ENCODE results near the gene SDE2.

GRCh38 chr1:225954753-225955152 lies 44.4 kb downstream of the SDE2 start:
- TF ChIP-seq POLR2A (IDR thresholded peaks at IDR 0.05; ENCODE audit: low read length) = no peak
- TF ChIP-seq GATA1 (IDR thresholded peaks at IDR 0.05; ENCODE audit: low read depth, low read length) = no peak

Measured in erythroblast (primary cell).